K562 (cell line): ENCODE measurements around the gene COL23A1. TPM values are rescaled to one million over a fixed set of nuclear protein-coding genes. Genes with fewer than 3 reads are reported as not detected.

Experiments
- ATAC-seq: fragments of 200-7000 bp; cut with Tn5 transposase; 3 replicates; pipeline ENCODE4 v1.9.1; 2020; ENCODE audit warnings: moderate library complexity
- BruUV-seq: library from RNA; stranded (reverse); fragments of 400-500 nt; replicated peaks from 2 replicates; lab custom pipeline; 2021; lab: Mats Ljungman, UMichigan
- CTCF ChIA-PET: fragments of 300-600 bp; formaldehyde crosslinking; extraction: SDS; loops from one replicate; lab custom pipeline; 2021; ENCODE audit warnings: low intra/inter-chr PET ratio; lab: Yijun Ruan, JAX
- POLR2A ChIA-PET: fragments of 300-600, 350-650 bp; sonication (Branson Sonifier 250); formaldehyde crosslinking; extraction: SDS; loops from one replicate; lab custom pipeline; 2021; ENCODE audit warnings: antibody characterized with exemption, inconsistent platforms; lab: Yijun Ruan, JAX
- DNase-seq, 4 experiments: peaks; one replicate each; pipeline versions ENCODE4 v3.0.0 to v3.0.0-alpha.2; 2011 to 2018; ENCODE audit warnings: low spot score in 3 of 4, mixed read lengths in 3 of 4; ENCODE audit errors: extremely low read depth in 1 of 4
- FAIRE-seq: peaks from 2 replicates; lab custom pipeline; 2011; peaks lifted over from hg19 to GRCh38; lab: Jason Lieb, UNC
- H2AFZ ChIP-seq: 2 replicates; pipeline ENCODE4 v1.6.0; 2011; ENCODE audit warnings: low read depth, low read length, control low read depth, inconsistent platforms
- H3K27ac ChIP-seq: fragments of 200-600 bp; 3 replicates; pipeline ENCODE4 v1.8.0; 2011; ENCODE audit warnings: low read depth, mild to moderate bottlenecking, control low read depth, inconsistent platforms, low read length, moderate library complexity, mixed read lengths; ENCODE audit errors: extremely low read depth
- H3K27me3 ChIP-seq, 2 experiments: fragments of 300-600 bp in 1 of 2; 2 replicates in 1 of 2; 3 replicates in 1 of 2; pipeline versions ENCODE4 v1.6.0 to v1.8.0; 2011; ENCODE audit warnings: inconsistent platforms in 2 of 2, low read length in 2 of 2, mild to moderate bottlenecking in 1 of 2, mixed read lengths in 1 of 2, moderate library complexity in 1 of 2; ENCODE audit not compliant: control insufficient read depth in 2 of 2, insufficient read depth in 2 of 2
- H3K36me3 ChIP-seq: fragments of 300-600 bp; 3 replicates; pipeline ENCODE4 v1.8.0; 2011; ENCODE audit warnings: mild to moderate bottlenecking, low read length, inconsistent platforms; ENCODE audit not compliant: control insufficient read depth, insufficient read depth
- H3K4me1 ChIP-seq, 2 experiments: fragments of 200-600 bp in 1 of 2; replicated peaks in 1 of 2; 2 replicates in 1 of 2; 3 replicates in 1 of 2; pipeline versions ENCODE4 v1.5.1 to v1.8.0; 2011; ENCODE audit warnings: inconsistent platforms in 2 of 2, low read length in 2 of 2, mild to moderate bottlenecking in 1 of 2, mixed read lengths in 1 of 2, moderate library complexity in 1 of 2; ENCODE audit not compliant: control insufficient read depth in 2 of 2, insufficient read depth in 2 of 2
- H3K4me2 ChIP-seq: 2 replicates; pipeline ENCODE4 v1.6.1; 2011; ENCODE audit warnings: low read length, control low read depth, inconsistent platforms, mixed read lengths; ENCODE audit not compliant: insufficient read depth
- H3K4me3 ChIP-seq: fragments of 200-600 bp; sonication (generic), shearing (Covaris generic); 2 replicates; pipeline ENCODE4 v1.5.1; 2016; ENCODE audit warnings: control low read depth, inconsistent platforms
- H3K79me2 ChIP-seq: fragments of 200-600 bp; 3 replicates; pipeline ENCODE4 v1.8.0; 2011; ENCODE audit warnings: low read length, inconsistent platforms; ENCODE audit not compliant: control insufficient read depth, insufficient read depth
- H3K9ac ChIP-seq, 2 experiments: 2 replicates each; pipeline versions ENCODE4 v1.6.0 to v1.6.1; 2011; ENCODE audit warnings: low read depth in 2 of 2, low read length in 2 of 2, control low read depth in 1 of 2, inconsistent platforms in 1 of 2, mild to moderate bottlenecking in 1 of 2, mixed read lengths in 1 of 2; ENCODE audit not compliant: insufficient read depth in 1 of 2
- H3K9me1 ChIP-seq: one replicate; pipeline ENCODE4 v1.6.0; 2011; ENCODE audit warnings: inconsistent platforms, mild to moderate bottlenecking, low read length, moderate library complexity; ENCODE audit not compliant: control insufficient read depth, insufficient read depth
- H3K9me3 ChIP-seq: replicated peaks from 2 replicates; pipeline ENCODE4 v1.5.1; 2011; ENCODE audit warnings: low read depth, low read length, inconsistent platforms; ENCODE audit not compliant: control insufficient read depth, insufficient read depth
- H4K20me1 ChIP-seq: replicated peaks from 2 replicates; pipeline ENCODE4 v1.6.1; 2011; ENCODE audit warnings: low read length, inconsistent platforms, mixed read lengths; ENCODE audit not compliant: control insufficient read depth, insufficient read depth
- BACH1 ChIP-seq: fragments of 200-800 bp; sonication (Bioruptor generic); IDR thresholded peaks from 2 replicates; pipeline ENCODE4 v1.6.1; 2016; ENCODE audit warnings: missing genetic modification characterization, missing compliant biosample characterization
- CSDE1 ChIP-seq, 2 experiments: fragments of 450-650 bp; IDR thresholded peaks; 2 replicates each; pipeline ENCODE4 v1.6.1; 2016; ENCODE audit warnings: mild to moderate bottlenecking in 1 of 2
- MCM2 ChIP-seq: fragments of 450-650 bp; IDR thresholded peaks from 2 replicates; pipeline ENCODE4 v1.6.1; 2017; ENCODE audit warnings: low read depth, mild to moderate bottlenecking
- NFE2L1 ChIP-seq: fragments of 450-650 bp; IDR thresholded peaks from 2 replicates; pipeline ENCODE4 v1.6.1; 2016; ENCODE audit warnings: missing genetic modification characterization, low read depth, mild to moderate bottlenecking, missing compliant biosample characterization, moderate library complexity, borderline replicate concordance
- RAD21 ChIP-seq, 2 experiments: fragments of 250-450 bp in 1 of 2; fragments of 450-650 bp in 1 of 2; sonication (Bioruptor Pico) in 1 of 2; formaldehyde crosslinking in 1 of 2; IDR thresholded peaks in 1 of 2; conservative IDR thresholded peaks in 1 of 2; 2 replicates each; pipeline versions ENCODE4 v1.4.0 to v1.8.0; 2020 to 2022; ENCODE audit warnings: mild to moderate bottlenecking in 2 of 2, moderate library complexity in 1 of 2
- SAFB2 ChIP-seq: fragments of 200-400 bp; formaldehyde crosslinking; IDR thresholded peaks from 2 replicates; pipeline ENCODE4 v1.6.1; 2018; ENCODE audit warnings: borderline replicate concordance, low read length, low read depth, moderate library complexity; ENCODE audit not compliant: severe bottlenecking
- ZNF696 ChIP-seq: fragments of 250-450 bp; sonication (Bioruptor Pico); conservative IDR thresholded peaks from 2 replicates; pipeline ENCODE4 v1.4.0; 2020; ENCODE audit warnings: mild to moderate bottlenecking, moderate library complexity
- ZNF766 ChIP-seq: fragments of 200-800 bp; sonication (Bioruptor generic); conservative IDR thresholded peaks from 2 replicates; pipeline ENCODE4 v1.6.1; 2016; ENCODE audit warnings: missing genetic modification characterization, missing compliant biosample characterization
- ZNF830 ChIP-seq: fragments of 250-450 bp; sonication (Bioruptor Pico); IDR thresholded peaks from 2 replicates; pipeline ENCODE4 v1.5.0; 2021; ENCODE audit warnings: mild to moderate bottlenecking
- WGBS: fragments of 100-300 bp; shearing (Covaris generic); methylation state at CpG from one replicate; pipeline ENCODE4 v1.1.6; 2016; ENCODE audit warnings: low coverage, mixed read lengths; ENCODE audit not compliant: insufficient coverage; ENCODE audit errors: missing lambda C conversion rate; 5-methylcytosine and 5-hydroxymethylcytosine counted together
- in situ Hi-C: fragments of 300-500 bp; cut with MboI; formaldehyde crosslinking; loops from 4 replicates; pipeline ENCODE4 v1.15.0; 2018; ENCODE audit warnings: inconsistent platforms, mixed read lengths
- intact Hi-C: fragments of 100-400 bp; cut with micrococcal nuclease; formaldehyde crosslinking; loops from 2 replicates; pipeline ENCODE4 v1.14.2; 2022
- polyA plus RNA-seq, 8 experiments: library from polyadenylated mRNA; depleted of rRNA in 4 of 8; stranded (reverse) in 5 of 8; unstranded in 3 of 8; fragments of >200 nt; fragmentation: Nextera tagmentation in 2 of 8; fragmentation: Illumina TruSeq in 1 of 8; extraction: Ambion mirVana in 2 of 8; extraction: Trizol in 1 of 8; gene quantifications; 2 replicates each; pipeline versions ENCODE4 v1.2.1 to v1.2.3, GENCODE V29; 2011 to 2014; ENCODE audit warnings: inconsistent platforms in 1 of 8, missing spikeins in 1 of 8
- total RNA-seq, 7 experiments: library from RNA; depleted of rRNA in 6 of 7; stranded (reverse); fragments of >200 nt in 6 of 7; fragmentation: Illumina TruSeq in 2 of 7; extraction: Trizol in 2 of 7; gene quantifications; 2 replicates each; pipeline versions ENCODE4 v1.2.1 to v1.2.3, GENCODE V29; 2011 to 2021; ENCODE audit warnings: low replicate concordance in 1 of 7
- TF ChIP-seq, protein P1 (sequence below), 2 experiments: fragments of 450-650 bp; conservative IDR thresholded peaks; 2 replicates each; pipeline ENCODE4 v1.6.1; 2017; ENCODE audit warnings: mild to moderate bottlenecking in 2 of 2, moderate library complexity in 2 of 2

The COL23A1 gene
- total and polyA plus RNA-seq, 9 of the 15 experiments (the other 6 are each of a cell fraction or from before 2014, with no cell fraction given): 0.09 TPM; not detected in 8

DNA sequence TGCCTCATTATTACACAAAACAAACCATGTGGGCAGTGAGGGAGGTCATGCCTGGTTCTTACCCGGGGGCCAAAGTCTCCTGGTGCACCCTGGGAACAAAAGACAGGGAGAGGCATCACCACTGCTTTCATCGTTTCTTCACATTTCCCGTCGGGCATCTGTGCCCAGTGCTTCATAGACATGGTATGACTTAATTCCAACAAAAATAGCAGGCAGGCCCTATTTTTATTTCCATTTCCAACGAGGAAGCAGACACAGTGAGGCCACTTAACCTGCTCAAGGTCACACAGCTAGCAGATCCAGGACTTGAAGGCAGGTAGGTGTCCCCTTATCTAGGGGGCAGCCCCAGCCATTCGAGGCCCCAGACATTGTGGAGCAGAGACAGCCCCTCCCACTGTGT, 322.9 kb downstream of the COL23A1 start:
- no peak overlapping the region for H3K4me3 ChIP-seq
- H3K27me3 ChIP-seq: peaks cover 8 to 64% of the 10 kb centered on the region in 2 experiments; a peak in 3 of 5 replicates
- POLR2A ChIA-PET: no interaction called here
- no peak overlapping the region for H3K4me2 ChIP-seq
- no peak for TF ChIP-seq SAFB2
- TF ChIP-seq ZNF766 (CRISPR knock-in tag): no peak
- no peak for TF ChIP-seq BACH1 (tag)
- no peak for TF ChIP-seq MCM2
- no peak for TF ChIP-seq CSDE1 (IDR thresholded peaks at IDR 0.05)
- no peak for TF ChIP-seq ZNF696 (CRISPR knock-in tag)
- no peak for TF ChIP-seq ZNF830 (CRISPR knock-in tag)
- no peak for TF ChIP-seq RAD21 (CRISPR knock-in tag; conservative IDR thresholded peaks at IDR 0.05 in 1 of 2, IDR thresholded peaks at IDR 0.05 in 1 of 2)
- TF ChIP-seq, protein P1, sequence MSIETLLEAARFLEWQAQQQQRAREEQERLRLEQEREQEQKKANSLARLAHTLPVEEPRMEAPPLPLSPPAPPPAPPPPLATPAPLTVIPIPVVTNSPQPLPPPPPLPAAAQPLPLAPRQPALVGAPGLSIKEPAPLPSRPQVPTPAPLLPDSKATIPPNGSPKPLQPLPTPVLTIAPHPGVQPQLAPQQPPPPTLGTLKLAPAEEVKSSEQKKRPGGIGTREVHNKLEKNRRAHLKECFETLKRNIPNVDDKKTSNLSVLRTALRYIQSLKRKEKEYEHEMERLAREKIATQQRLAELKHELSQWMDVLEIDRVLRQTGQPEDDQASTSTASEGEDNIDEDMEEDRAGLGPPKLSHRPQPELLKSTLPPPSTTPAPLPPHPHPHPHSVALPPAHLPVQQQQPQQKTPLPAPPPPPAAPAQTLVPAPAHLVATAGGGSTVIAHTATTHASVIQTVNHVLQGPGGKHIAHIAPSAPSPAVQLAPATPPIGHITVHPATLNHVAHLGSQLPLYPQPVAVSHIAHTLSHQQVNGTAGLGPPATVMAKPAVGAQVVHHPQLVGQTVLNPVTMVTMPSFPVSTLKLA (conservative IDR thresholded peaks at IDR 0.05): no peak
- TF ChIP-seq NFE2L1: no peak
- no peak for FAIRE-seq
- no peak overlapping the region for H3K9ac ChIP-seq
- ATAC-seq: no peak
- no peaks in the 10 kb centered on the region for H3K79me2 ChIP-seq
- CTCF ChIA-PET: no interaction called here
- no peak overlapping the region for H3K27ac ChIP-seq
- H2AFZ ChIP-seq: no peak overlapping the region
- in situ Hi-C loops (no loop called here), intact Hi-C loops (no loop called here)
- no peaks in the 10 kb centered on the region for H3K9me1 ChIP-seq
- WGBS: under 1% methylated on average over 6 of the region's 6 CpGs
- peaks cover 0 to 6% of the 10 kb centered on the region in 2 experiments; a peak in 1 of 5 replicates for H3K4me1 ChIP-seq
- no peaks in the 10 kb centered on the region for H3K36me3 ChIP-seq
- H4K20me1 ChIP-seq: no peaks in the 10 kb centered on the region
- no peak for DNase-seq
- BruUV-seq: no TSS peak
- H3K9me3 ChIP-seq: no peaks in the 10 kb centered on the region
